GM12801 (cell line): ENCODE results near the gene SRSF1.

Experiments used
- CTCF ChIP-seq: IDR thresholded peaks from one replicate; pipeline ENCODE4 v1.5.1; 2011; ENCODE audit warnings: control low read depth; ENCODE audit not compliant: insufficient read length; ENCODE audit errors: extremely low read depth

The SRSF1 gene

DNA sequence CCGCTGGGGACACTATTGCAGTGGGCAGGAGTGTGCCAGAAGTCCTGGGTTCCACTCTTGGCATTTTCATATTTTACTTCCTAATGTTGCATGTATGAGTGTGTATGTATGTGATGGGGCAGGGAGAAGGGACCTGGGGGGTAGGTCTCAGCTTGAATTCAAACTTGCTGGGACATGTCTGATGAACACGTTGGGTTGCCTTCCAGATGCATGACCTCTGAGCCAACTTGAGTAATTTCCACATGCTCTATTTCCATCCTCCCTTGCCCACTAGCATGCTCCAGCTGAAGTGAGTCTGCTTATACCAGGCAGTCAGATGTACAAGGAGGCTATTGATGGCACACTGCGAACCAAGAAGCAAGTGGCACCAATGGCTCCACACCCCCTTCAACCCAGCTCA, 32.9 kb upstream of the SRSF1 start:
- no peak for TF ChIP-seq CTCF

DNA sequence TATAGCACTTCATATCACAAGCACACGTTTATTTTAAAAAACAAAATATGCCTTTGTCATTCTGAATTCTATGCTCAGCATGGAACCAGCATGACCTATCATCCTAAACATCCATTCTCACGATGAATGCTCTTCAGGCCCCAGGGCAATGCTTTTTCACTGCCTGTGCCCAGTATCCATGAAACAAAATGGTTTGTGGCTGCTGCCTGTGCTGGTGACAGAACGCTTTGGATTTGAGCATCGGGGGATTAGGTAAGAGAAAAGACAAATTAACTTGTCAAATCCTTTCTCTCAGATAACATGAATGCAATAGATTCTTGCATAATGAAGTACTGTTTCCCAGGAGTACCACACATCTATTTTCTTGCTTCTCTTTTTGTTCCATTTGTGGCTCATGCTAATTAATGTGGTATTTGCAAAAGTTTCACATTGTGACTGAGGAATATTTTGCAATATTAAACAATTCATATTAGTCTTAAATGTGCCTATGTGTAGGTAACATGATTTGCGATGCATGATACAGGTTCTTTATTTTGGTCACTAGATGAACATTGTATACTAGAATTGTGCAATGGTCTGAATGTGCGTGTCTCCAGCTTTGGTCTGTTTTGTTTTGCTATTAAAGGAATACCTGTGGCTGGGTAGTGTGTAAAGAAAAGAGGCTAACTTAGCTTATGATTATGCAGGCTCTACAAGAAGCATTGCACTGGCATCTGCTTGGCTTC, 25.8 kb upstream of the SRSF1 start:
- no peak for TF ChIP-seq CTCF

GRCh38 chr17:58028578-58028977, 21.5 kb upstream of the SRSF1 start:
- TF ChIP-seq CTCF = no peak

- no peak for TF ChIP-seq CTCF
Observed at GRCh38 chr17:58020401-58020800, 13.4 kb upstream of the SRSF1 start.

DNA sequence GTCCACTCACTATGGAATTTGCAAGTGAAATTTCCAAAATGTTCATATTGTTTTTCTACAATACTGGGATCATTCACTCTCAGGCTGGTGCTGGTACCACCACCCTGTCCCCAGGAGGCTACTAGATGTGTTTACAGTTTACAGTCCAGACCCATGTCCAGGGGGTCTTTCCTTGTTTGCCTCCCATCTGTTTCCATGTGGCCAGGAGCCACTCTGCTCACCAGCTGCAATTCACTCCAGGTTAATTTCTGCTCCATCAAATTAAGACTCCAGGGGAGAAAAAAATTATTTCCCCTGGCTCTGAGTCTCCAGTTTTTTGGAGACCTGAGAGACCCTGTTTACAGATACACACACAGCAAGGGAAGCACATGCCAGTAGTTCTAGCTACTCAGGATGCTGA, 12.5 kb upstream of the SRSF1 start:
- TF ChIP-seq CTCF = no peak

DNA sequence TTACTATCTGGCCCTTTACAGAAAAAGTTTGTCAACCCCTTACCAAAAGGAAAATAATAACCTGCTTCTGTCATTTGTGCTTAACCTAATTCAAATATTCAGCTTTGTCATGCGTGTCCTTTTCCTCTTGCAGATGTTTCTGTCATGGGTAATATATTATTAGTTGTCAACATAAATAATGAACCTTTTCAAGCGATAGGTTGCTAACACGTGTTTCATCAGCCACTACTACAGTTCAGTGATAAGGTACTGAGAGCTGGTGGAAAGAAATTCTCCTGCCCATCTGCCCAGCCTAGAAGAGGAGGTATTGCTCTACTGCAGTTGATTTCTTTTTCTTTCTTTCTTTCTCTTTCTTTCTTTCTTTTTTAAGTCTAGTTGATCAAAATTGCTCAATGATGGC, 12.0 kb upstream of the SRSF1 start:
- TF ChIP-seq CTCF = no peak

GRCh38 chr17:58010067-58010799, 3.2 kb upstream of the SRSF1 start:
- no peak for TF ChIP-seq CTCF
